GM12875 (cell line): ENCODE data around the gene CDK17.

Source experiments
- H3K4me3 ChIP-seq: one replicate; pipeline ENCODE4 v1.5.1; 2011; ENCODE audit warnings: low read depth, low read length, control low read depth
- CTCF ChIP-seq: IDR thresholded peaks from 2 replicates; pipeline ENCODE4 v1.5.1; 2011; ENCODE audit warnings: low read depth, mild to moderate bottlenecking, control low read depth, inconsistent platforms, low read length, moderate library complexity, borderline replicate concordance; ENCODE audit not compliant: insufficient read depth

The CDK17 gene

GRCh38 chr12:96294831-96295230 lies 105.4 kb downstream of the CDK17 start:
- TF ChIP-seq CTCF = no peak
- H3K4me3 ChIP-seq = no peak overlapping the region

GRCh38 chr12:96293093-96293492 lies 107.1 kb downstream of the CDK17 start:
- H3K4me3 ChIP-seq = no peak overlapping the region
- TF ChIP-seq CTCF = no peak

- no peak overlapping the region for H3K4me3 ChIP-seq
- no peak for TF ChIP-seq CTCF
Observed at GRCh38 chr12:96289067-96289466, 111.2 kb downstream of the CDK17 start.

GRCh38 chr12:96285158-96285557 lies 115.1 kb downstream of the CDK17 start:
- H3K4me3 ChIP-seq = no peak overlapping the region
- no peak for TF ChIP-seq CTCF

GRCh38 chr12:96274331-96274730 lies 125.9 kb downstream of the CDK17 start:
- no peak for TF ChIP-seq CTCF
- no peak overlapping the region for H3K4me3 ChIP-seq

GRCh38 chr12:96271469-96272199 lies 128.6 kb downstream of the CDK17 start:
- no peak for TF ChIP-seq CTCF
- H3K4me3 ChIP-seq = no peak overlapping the region

- H3K4me3 ChIP-seq = no peak overlapping the region
- no peak for TF ChIP-seq CTCF
Observed at GRCh38 chr12:96266238-96266637, 134.0 kb downstream of the CDK17 start.
